H9 (cell line): ENCODE data around the gene RHOH. TPM values are rescaled to one million over a fixed set of nuclear protein-coding genes. Genes with fewer than 3 reads are reported as not detected.

ENCODE experiments used
- DNase-seq: peaks from one replicate; pipeline ENCODE4 v3.0.0-alpha.2; 2017
- H2AFZ ChIP-seq: one replicate; pipeline ENCODE4 v1.6.1; 2013; ENCODE audit warnings: mild to moderate bottlenecking, low read length, control low read depth, moderate library complexity
- H2AK5ac ChIP-seq: 2 replicates; pipeline ENCODE4 v1.6.1; 2013; ENCODE audit warnings: low read length, control low read depth, mixed read lengths; ENCODE audit not compliant: insufficient read length
- H2BK120ac ChIP-seq: one replicate; pipeline ENCODE4 v1.6.1; 2013; ENCODE audit warnings: low read depth, mild to moderate bottlenecking, low read length, control low read depth, inconsistent platforms; ENCODE audit not compliant: poor library complexity, severe bottlenecking
- H2BK12ac ChIP-seq: 2 replicates; pipeline ENCODE4 v1.6.1; 2013; ENCODE audit warnings: low read length, control low read depth, mixed read lengths, low read depth; ENCODE audit not compliant: insufficient read length
- H2BK15ac ChIP-seq: 2 replicates; pipeline ENCODE4 v1.6.1; 2013; ENCODE audit warnings: low read depth, low read length, control low read depth
- H2BK20ac ChIP-seq: one replicate; pipeline ENCODE4 v1.6.1; 2013; ENCODE audit warnings: low read depth, mild to moderate bottlenecking, low read length, control low read depth, inconsistent platforms; ENCODE audit not compliant: poor library complexity, severe bottlenecking
- H2BK5ac ChIP-seq: 2 replicates; pipeline ENCODE4 v1.6.1; 2013; ENCODE audit warnings: low read length, control low read depth, mixed read lengths; ENCODE audit not compliant: insufficient read length
- H3K14ac ChIP-seq: 2 replicates; pipeline ENCODE4 v1.6.1; 2013; ENCODE audit warnings: low read length, control low read depth; ENCODE audit not compliant: insufficient read depth
- H3K18ac ChIP-seq: 2 replicates; pipeline ENCODE4 v1.6.1; 2013; ENCODE audit warnings: low read depth, mild to moderate bottlenecking, mixed read lengths, low read length, control low read depth; ENCODE audit not compliant: insufficient read length
- H3K23ac ChIP-seq: 2 replicates; pipeline ENCODE4 v1.6.1; 2013; ENCODE audit warnings: low read length, control low read depth, mixed read lengths, low read depth; ENCODE audit not compliant: insufficient read length
- H3K23me2 ChIP-seq: 2 replicates; pipeline ENCODE4 v1.6.1; 2013; ENCODE audit warnings: low read depth, mild to moderate bottlenecking, mixed read lengths, low read length, control low read depth; ENCODE audit not compliant: insufficient read length, poor library complexity, severe bottlenecking
- H3K27ac ChIP-seq: 2 replicates; pipeline ENCODE4 v1.5.1; 2013; ENCODE audit warnings: low read length, control low read depth, mixed read lengths, low read depth; ENCODE audit not compliant: insufficient read length
- H3K27me3 ChIP-seq: 2 replicates; pipeline ENCODE4 v1.6.1; 2013; ENCODE audit warnings: low read length, control low read depth, inconsistent platforms; ENCODE audit not compliant: insufficient read depth
- H3K4ac ChIP-seq: 2 replicates; pipeline ENCODE4 v1.6.1; 2013; ENCODE audit warnings: low read depth, mild to moderate bottlenecking, control low read depth, inconsistent platforms, low read length, moderate library complexity
- H3K4me1 ChIP-seq: 2 replicates; pipeline ENCODE4 v1.6.1; 2013; ENCODE audit warnings: low read length, control low read depth, inconsistent platforms; ENCODE audit not compliant: insufficient read depth
- H3K4me2 ChIP-seq: 2 replicates; pipeline ENCODE4 v1.6.1; 2013; ENCODE audit warnings: low read length, control low read depth, mixed read lengths; ENCODE audit not compliant: insufficient read length, insufficient read depth
- H3K56ac ChIP-seq: 2 replicates; pipeline ENCODE4 v1.6.1; 2013; ENCODE audit warnings: low read depth, mild to moderate bottlenecking, mixed read lengths, low read length, control low read depth; ENCODE audit not compliant: insufficient read length
- H3K79me1 ChIP-seq: 2 replicates; pipeline ENCODE4 v1.6.1; 2013; ENCODE audit warnings: low read depth, mild to moderate bottlenecking, moderate library complexity, low read length, control low read depth, inconsistent platforms; ENCODE audit not compliant: insufficient read depth, poor library complexity, severe bottlenecking
- H3K79me2 ChIP-seq: 2 replicates; pipeline ENCODE4 v1.6.1; 2013; ENCODE audit warnings: low read length, control low read depth, inconsistent platforms; ENCODE audit not compliant: insufficient read depth
- H3K9ac ChIP-seq: 2 replicates; pipeline ENCODE4 v1.6.1; 2013; ENCODE audit warnings: low read length, control low read depth, mixed read lengths; ENCODE audit not compliant: insufficient read length; ENCODE audit errors: extremely low read depth
- H3K9me3 ChIP-seq: one replicate; pipeline ENCODE4 v1.6.1; 2013; ENCODE audit warnings: low read depth, low read length, inconsistent platforms; ENCODE audit not compliant: control insufficient read depth
- H3T11ph ChIP-seq: one replicate; pipeline ENCODE4 v1.6.1; 2013; ENCODE audit warnings: mild to moderate bottlenecking, low read length, control low read depth, inconsistent platforms
- H4K20me1 ChIP-seq: one replicate; pipeline ENCODE4 v1.6.1; 2013; ENCODE audit not compliant: control insufficient read depth, insufficient read length, insufficient read depth
- H4K5ac ChIP-seq: 2 replicates; pipeline ENCODE4 v1.6.1; 2013; ENCODE audit warnings: low read depth, mild to moderate bottlenecking, mixed read lengths, low read length, control low read depth; ENCODE audit not compliant: insufficient read length
- H4K8ac ChIP-seq: replicated peaks from 2 replicates; pipeline ENCODE4 v1.6.1; 2013; ENCODE audit warnings: low read length, control low read depth, mixed read lengths, low read depth; ENCODE audit not compliant: insufficient read length
- H4K91ac ChIP-seq: 2 replicates; pipeline ENCODE4 v1.6.1; 2013; ENCODE audit warnings: low read depth, mild to moderate bottlenecking, moderate library complexity, mixed read lengths, low read length, control low read depth; ENCODE audit not compliant: insufficient read length
- H3K27ac Mint-ChIP-seq, 3 experiments: 2 replicates in 2 of 3; 3 replicates in 1 of 3; pipeline ENCODE4 v1.8.0; 2020 to 2021; ENCODE audit warnings: mixed read lengths in 3 of 3, mild to moderate bottlenecking in 1 of 3, moderate library complexity in 1 of 3
- H3K27me3 Mint-ChIP-seq: 2 replicates; pipeline ENCODE4 v1.8.0; 2021; ENCODE audit warnings: low read depth, mild to moderate bottlenecking, moderate library complexity, mixed read lengths
- H3K36me3 Mint-ChIP-seq, 3 experiments: 2 replicates in 2 of 3; 3 replicates in 1 of 3; pipeline ENCODE4 v1.8.0; 2020 to 2021; ENCODE audit warnings: low read depth in 3 of 3, mixed read lengths in 3 of 3; ENCODE audit not compliant: insufficient read depth in 1 of 3
- H3K4me1 Mint-ChIP-seq, 2 experiments: 2 replicates each; pipeline ENCODE4 v1.8.0; 2020; ENCODE audit warnings: mixed read lengths in 2 of 2
- H3K4me3 Mint-ChIP-seq, 2 experiments: 2 replicates in 1 of 2; 3 replicates in 1 of 2; pipeline ENCODE4 v1.8.0; 2020 to 2021; ENCODE audit warnings: mild to moderate bottlenecking in 2 of 2, mixed read lengths in 2 of 2, moderate library complexity in 1 of 2
- H3K9me3 Mint-ChIP-seq, 2 experiments: 2 replicates in 1 of 2; 3 replicates in 1 of 2; pipeline ENCODE4 v1.8.0; 2020; ENCODE audit warnings: mild to moderate bottlenecking in 2 of 2, mixed read lengths in 2 of 2, moderate library complexity in 1 of 2
- WGBS: extraction: QIAGEN DNeasy Blood & Tissue Kit; methylation state at CpG from one replicate; pipeline ENCODE4 v1.1.7; 2013; ENCODE audit warnings: missing lambda C conversion rate, low lambda C conversion rate, mixed read lengths; ENCODE audit not compliant: insufficient read length; ENCODE audit errors: extremely low coverage; 5-methylcytosine and 5-hydroxymethylcytosine counted together
- total RNA-seq: library from RNA; stranded (reverse); gene quantifications from 2 replicates; pipeline ENCODE4 v1.2.1, GENCODE V29; 2021
- TF ChIP-seq, protein P1 (sequence below): fragments of 200-600 bp; sonication (generic); conservative IDR thresholded peaks from 3 replicates; pipeline ENCODE4 v1.8.0; 2021; ENCODE audit warnings: antibody characterized with exemption, mild to moderate bottlenecking

RHOH gene
- total RNA-seq, 1 experiment from 2014 or later: 7.1 TPM

DNA sequence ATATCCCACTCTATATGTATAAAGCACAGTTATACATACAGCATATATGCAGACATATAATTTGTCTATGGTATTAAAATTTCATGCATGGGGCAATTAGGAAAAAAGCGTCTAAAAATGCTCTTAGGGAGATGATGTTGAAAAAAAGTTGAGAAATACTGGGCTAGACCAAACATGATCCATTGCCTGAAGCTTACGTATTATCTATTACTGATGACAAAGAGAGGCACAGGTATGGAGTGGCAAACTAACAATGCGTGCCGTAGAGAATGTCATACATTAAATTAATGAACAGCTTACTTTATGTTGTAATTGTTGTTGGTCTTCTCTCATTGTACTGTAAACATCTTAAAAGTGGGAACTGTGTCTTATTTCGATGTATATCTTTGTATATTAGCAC lies 13.9 kb downstream of the RHOH start:
- Histone ChIP-seq H4K5ac (no peak overlapping the region), H3K27ac (no peak overlapping the region), H4K91ac (no peak overlapping the region), H2BK12ac (no peak overlapping the region), H3K4me2 (no peak overlapping the region), H3K9me3 (no peaks in the 10 kb centered on the region), H3K23me2 (no peaks in the 10 kb centered on the region), H3K27me3 (no peaks in the 10 kb centered on the region), H2BK5ac (no peak overlapping the region), H3K4me1 (peaks cover 6% of the 10 kb centered on the region; the same call in 1 of the 2 replicates), H2BK15ac (no peak overlapping the region), H2AFZ (no peak overlapping the region), H3K4ac (no peak overlapping the region), H3K56ac (no peak overlapping the region), H3K79me1 (no peaks in the 10 kb centered on the region), H3K79me2 (no peaks in the 10 kb centered on the region), H3K9ac (no peak overlapping the region), H4K8ac (no peak overlapping the region), H3T11ph (no peak overlapping the region), H2BK20ac (no peak overlapping the region), H2BK120ac (no peak overlapping the region), H2AK5ac (no peak overlapping the region), H3K14ac (no peak overlapping the region), H3K18ac (no peak overlapping the region), H4K20me1 (no peaks in the 10 kb centered on the region), H3K23ac (no peak overlapping the region)
- TF ChIP-seq, protein P1, sequence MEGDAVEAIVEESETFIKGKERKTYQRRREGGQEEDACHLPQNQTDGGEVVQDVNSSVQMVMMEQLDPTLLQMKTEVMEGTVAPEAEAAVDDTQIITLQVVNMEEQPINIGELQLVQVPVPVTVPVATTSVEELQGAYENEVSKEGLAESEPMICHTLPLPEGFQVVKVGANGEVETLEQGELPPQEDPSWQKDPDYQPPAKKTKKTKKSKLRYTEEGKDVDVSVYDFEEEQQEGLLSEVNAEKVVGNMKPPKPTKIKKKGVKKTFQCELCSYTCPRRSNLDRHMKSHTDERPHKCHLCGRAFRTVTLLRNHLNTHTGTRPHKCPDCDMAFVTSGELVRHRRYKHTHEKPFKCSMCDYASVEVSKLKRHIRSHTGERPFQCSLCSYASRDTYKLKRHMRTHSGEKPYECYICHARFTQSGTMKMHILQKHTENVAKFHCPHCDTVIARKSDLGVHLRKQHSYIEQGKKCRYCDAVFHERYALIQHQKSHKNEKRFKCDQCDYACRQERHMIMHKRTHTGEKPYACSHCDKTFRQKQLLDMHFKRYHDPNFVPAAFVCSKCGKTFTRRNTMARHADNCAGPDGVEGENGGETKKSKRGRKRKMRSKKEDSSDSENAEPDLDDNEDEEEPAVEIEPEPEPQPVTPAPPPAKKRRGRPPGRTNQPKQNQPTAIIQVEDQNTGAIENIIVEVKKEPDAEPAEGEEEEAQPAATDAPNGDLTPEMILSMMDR: no peak
- no peak overlapping the region for H3K27ac Mint-ChIP-seq
- DNase-seq: no peak
- no peak overlapping the region for H3K4me3 Mint-ChIP-seq
- WGBS: no CpG with 5 or more reads among the region's 5 CpGs
- H3K36me3 Mint-ChIP-seq: peaks cover 0 to 12% (median 0%) of the 10 kb centered on the region in 3 experiments; a peak in 2 of 7 replicates
- H3K27me3 Mint-ChIP-seq: no peaks in the 10 kb centered on the region
- H3K9me3 Mint-ChIP-seq: no peaks in the 10 kb centered on the region
- peaks cover 19 to 22% of the 10 kb centered on the region in 2 experiments for H3K4me1 Mint-ChIP-seq
